ENCODE data around the gene ALDH1L2.

DNA sequence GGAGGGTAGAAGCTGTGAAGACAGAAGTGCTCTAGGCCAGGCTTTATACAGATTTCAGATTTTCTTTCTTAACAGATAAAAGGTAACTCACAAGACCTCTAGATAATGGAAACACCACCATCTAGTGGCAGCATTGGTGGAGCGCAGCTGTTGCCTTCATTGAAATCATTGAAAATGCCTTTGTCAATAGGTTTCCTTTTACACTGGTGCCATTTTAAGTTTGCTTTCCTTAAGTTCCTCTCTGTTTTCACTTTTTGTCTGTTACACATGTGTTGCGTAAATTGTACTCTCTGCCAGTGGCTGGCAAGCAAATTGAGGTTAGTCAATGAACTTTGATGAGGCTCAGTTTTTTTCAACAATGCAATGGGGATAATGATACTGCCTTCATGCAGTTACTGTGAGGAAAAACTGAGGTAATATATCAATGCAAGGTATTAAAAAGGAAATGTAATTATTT, 31.1 kb downstream of the ALDH1L2 start:
- TF ChIP-seq POLR2AphosphoS5 (IDR thresholded peaks at IDR 0.05; ENCODE audit: low read depth, low read length) (no peak), TAF1 (IDR thresholded peaks at IDR 0.05; ENCODE audit: borderline replicate concordance, low read depth, low read length) (no peak)

Measured in GM12892 (cell line).